Stimulated activated CD8-positive, alpha-beta memory T cell treated with anti-CD3 and anti-CD28 coated beads, Interleukin-12 subunit alpha, Interleukin-12 subunit beta, amount 100 ng/mL, for 1 hour (primary cell): ENCODE results near the gene RRP9.
"Not testable (repeated sequence)": the region's sequence is repeated elsewhere in the genome, so short reads cannot be mapped to it uniquely, and the experiment has no call there.

Experiments used
- DNase-seq: peaks from one replicate; pipeline ENCODE4 v3.0.0-alpha.2; 2020; ENCODE audit warnings: low read depth

Gene RRP9

DNA sequence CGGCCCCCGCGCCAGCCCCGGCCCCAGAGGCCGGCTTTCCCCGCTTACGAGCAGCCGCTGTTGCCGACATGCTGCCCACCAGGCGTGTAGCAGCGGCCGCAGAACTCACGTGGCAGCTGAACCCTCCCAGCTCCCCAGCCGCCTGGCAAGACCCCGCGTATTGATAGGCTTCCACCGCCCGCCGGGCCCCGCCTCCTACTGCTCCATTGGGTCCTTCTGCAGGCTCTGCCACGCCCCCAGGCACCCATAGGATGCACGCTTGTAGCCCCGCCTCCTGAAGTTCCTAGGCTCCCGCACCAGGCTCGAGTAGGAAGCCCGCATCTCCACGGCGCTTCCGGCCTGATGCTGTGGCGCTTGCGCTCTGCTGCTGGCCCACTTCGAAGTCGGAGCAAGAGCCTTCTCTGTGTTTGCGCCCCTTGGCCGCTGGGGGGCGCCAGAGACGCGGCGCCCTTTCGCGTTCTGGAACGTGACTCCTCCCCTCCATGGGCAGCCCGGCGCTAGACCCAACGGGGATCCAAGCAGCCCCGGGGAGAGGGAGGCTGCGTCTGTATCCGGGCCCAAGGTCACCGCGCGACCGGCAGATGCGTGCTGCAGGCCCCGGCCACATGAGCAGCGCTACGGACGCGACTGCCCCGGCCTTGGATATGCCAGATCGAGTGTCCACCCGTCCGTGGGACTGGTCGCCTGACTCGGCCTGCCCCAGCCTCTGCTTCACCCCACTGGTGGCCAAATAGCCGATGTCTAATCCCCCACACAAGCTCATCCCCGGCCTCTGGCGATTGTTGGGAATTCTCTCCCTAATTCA is at the start of gene RRP9, which contains the start of gene PARP3:
Gene RRP9 (minus strand): TSS at position 107 of the 805 bp plus-strand sequence. CDS start 37 bp downstream, at position 70.
Gene PARP3 (plus strand): TSS at position 566 of the 805 bp plus-strand sequence. CDS start 993 bp downstream, outside the sequence.
- peak; percentile 99 for DNase-seq

DNA sequence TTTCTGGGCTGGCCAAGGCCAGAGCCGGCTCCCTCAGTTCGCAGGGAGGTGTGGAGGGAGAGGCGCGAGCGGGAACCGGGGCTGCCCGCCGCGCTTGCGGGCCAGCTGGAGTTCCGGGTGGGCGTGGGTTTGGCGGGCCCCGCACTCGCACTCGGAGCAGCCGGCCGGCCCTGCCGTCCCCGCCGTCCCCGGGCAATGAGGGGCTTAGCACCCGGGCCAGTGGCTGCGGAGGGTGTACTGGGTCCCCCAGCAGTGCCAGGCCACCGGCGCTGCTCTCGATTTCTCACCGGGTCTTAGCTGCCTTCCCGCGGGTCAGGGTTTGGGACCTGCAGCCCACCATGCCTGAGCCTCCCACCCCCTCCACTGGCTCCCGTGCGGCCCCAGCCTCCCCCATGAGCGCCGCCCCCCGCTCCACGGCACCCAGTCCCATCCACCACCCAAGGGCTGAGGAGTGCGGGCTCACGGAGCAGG is 48.8 kb upstream of the RRP9 start:
- not testable (repeated sequence) for DNase-seq

- no peak for DNase-seq
Observed at GRCh38 chr3:51988286-51989146, 46.8 kb upstream of the RRP9 start.

GRCh38 chr3:51987568-51987967 is 45.9 kb upstream of the RRP9 start:
- DNase-seq = no peak

- no peak for DNase-seq
Observed at GRCh38 chr3:51986010-51986947, 44.6 kb upstream of the RRP9 start.

- DNase-seq = no peak
Observed at GRCh38 chr3:51985063-51985462, 43.4 kb upstream of the RRP9 start.

DNA sequence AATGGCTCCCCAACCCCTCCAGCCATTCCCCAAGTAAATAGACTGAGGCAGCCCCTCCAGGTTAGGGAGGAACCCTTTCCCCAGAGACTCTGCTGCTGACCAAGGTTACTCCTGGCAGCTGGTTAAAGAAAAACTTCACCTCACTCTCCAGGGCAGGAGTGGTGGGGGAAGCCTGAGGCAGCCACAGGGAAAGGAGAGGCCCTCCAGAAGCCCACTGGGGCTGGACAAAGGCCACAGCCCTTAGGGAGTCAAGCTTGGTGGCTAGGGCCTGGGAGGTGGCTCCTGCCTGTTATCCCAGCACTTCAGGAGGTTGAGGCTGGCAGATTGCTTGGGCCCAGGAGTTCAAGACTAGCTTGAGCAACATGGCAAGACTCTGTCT is 42.6 kb upstream of the RRP9 start:
- no peak for DNase-seq

- DNase-seq = no peak
Observed at GRCh38 chr3:51983578-51984268, 42.0 kb upstream of the RRP9 start.

DNA sequence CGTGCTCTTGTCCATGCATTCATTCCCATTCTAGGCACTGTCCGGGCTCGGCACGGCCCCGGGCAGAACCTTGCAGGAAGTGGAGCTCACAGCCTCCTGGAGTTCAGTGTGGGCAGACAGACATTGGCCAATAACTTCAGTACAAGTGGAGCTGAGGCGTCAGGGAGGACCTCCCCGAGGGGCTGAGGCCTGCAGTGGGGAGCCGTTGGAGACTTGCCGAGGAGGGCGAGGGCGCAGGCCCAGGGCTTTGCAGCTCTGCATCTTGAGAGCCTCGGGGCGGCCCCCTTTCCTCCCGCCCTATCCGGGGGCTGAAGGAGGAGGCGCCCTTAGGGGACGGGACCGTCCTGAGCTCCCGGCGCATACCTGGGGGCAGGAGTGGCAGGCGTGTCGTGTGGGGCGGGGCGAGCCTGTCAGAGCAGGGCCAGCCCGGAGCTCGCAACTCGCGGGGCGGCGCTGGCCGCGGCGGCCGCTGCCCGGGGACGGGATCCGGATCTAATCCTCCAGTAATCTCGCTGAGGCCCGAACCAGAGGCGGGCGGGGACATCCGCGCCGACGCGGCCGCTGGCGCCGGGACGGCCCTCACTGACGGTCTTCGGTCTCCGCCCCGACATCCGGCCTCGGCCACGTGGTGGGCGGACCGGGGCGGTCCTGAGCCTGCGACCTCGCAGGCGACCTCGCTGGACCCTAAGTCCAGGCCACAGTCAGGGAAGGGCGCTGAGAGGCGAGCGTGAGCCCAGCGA is 41.3 kb upstream of the RRP9 start, which contains the start of gene ACY1:
Gene ACY1 (plus strand): TSS at position 698 of the 740 bp plus-strand sequence. CDS start 530 bp downstream, outside the sequence.
- peak; percentile 35 for DNase-seq

GRCh38 chr3:51982352-51982837 is 40.7 kb upstream of the RRP9 start:
- no peak for DNase-seq

- DNase-seq = no peak
Observed at GRCh38 chr3:51980253-51980652, 38.5 kb upstream of the RRP9 start.

DNA sequence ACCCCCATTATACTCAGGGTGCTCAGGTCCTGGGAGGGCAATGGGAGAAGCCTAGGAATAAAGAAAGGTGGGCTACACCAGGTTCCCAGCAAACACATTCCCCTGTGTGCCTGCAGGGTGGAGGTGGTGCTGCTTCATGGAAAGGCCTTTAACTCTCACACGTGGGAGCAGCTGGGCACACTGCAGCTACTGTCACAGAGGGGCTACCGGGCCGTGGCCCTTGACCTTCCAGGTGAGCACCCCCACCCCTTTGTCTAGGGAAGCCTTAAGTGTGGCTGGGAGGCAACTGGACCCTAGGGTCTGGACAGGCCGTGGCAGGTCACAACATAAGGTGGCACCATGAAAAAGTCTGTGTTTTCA is 36.4 kb upstream of the RRP9 start:
- DNase-seq = no peak

GRCh38 chr3:51977446-51978142 is 35.9 kb upstream of the RRP9 start:
- DNase-seq = no peak

- no peak for DNase-seq
Observed at GRCh38 chr3:51975852-51976549, 34.3 kb upstream of the RRP9 start.

DNA sequence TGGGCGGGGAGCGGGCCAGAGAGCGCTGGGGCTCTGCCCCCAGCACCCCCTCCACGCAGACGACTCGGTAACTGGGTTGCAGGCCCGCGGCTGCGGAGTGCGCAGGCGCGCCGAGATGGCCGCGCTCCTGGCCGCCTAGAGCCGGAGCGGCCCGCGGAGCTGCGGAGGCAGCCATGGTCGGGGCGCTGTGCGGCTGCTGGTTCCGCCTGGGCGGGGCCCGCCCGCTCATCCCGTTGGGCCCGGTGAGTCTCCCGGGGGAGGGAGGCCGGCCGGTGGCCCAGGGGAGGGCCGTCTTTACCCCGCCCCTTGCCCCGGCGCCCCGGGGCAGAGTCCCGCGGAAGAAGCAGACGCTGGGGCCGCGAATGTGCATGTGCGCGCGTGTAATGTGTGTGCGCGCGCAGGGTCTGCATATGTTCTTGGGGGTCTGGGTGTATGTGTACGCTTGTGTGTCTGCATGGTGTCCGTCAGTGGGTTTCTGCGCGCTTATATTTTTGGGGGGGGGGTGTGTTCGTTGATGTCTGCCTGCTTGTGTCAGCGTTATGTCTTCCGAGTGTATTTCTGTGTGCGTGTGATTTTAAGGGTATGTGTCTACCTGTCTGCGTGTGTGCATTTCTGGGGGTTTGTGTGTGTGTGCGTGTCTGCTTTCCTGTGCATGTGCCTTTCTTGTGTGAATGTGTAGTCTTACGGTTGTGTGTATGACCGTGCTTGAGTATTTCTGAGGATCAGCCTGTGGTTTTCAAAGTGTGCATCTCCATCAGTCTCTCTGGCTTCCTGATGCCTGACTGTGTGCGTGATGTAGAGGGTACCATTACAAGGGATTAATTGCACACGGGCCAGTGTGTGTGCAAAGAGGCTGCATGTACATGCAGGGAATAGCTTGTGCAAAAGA is 33.5 kb upstream of the RRP9 start, which contains the start of gene ABHD14A:
Gene ABHD14A (plus strand): TSS at position 102 of the 889 bp plus-strand sequence. CDS start 72 bp downstream, at position 174.
- DNase-seq = no peak

- no peak for DNase-seq
Observed at GRCh38 chr3:51974277-51974962, 32.7 kb upstream of the RRP9 start.

DNA sequence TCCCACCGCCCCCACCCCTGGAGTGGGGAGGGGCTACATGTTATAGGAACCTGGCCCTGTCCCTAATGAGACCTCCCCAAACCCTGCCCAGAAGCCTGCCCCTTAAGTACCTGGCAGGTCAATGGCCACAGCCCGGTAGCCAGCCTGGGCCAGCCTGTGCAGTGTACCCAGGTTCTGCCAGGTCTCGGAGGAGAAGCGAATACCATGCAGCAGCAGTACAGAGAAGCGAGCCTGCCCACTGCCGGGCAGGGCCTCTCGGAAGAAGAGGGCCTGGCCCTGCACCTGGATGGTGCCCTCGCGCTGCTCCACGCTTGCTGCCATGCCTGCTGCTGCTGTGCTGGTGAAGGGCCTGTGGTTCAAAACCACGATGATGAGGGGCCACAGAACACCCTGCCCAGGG is 29.6 kb upstream of the RRP9 start:
- no peak for DNase-seq
